ENCODE data around the gene PCBP3.

DNA sequence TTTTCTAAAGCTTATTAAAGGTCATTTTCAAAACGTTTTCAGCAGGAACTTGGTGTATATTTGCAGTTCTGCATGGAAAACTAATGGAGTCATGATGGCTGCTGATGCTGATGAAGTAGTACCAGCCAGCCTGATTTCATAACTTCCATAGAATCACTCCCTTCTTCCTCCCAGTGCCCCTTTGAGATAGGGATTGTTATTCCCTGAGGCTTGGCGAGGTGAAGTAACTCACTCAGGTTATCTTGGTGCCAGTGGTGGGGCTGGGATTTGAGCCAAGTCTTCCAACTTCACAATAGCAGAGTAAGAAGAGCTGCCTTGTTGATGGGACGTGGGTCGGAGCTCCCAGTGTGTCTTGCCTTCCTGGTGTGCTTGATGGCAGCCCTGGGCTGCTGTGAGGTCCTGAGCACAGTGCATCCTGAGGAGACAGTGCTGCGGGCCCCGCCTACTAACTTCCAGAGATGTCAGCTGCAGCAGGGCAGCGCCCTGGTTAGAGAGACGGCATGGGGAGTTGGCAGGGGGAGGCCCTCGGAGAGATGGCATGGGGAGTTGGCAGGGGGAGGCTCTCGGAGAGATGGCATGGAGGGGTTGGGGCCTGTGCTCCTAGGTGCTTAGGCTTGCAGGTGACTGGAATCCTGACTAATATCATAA is 92.6 kb downstream of the PCBP3 start:
- TF ChIP-seq, protein P1, sequence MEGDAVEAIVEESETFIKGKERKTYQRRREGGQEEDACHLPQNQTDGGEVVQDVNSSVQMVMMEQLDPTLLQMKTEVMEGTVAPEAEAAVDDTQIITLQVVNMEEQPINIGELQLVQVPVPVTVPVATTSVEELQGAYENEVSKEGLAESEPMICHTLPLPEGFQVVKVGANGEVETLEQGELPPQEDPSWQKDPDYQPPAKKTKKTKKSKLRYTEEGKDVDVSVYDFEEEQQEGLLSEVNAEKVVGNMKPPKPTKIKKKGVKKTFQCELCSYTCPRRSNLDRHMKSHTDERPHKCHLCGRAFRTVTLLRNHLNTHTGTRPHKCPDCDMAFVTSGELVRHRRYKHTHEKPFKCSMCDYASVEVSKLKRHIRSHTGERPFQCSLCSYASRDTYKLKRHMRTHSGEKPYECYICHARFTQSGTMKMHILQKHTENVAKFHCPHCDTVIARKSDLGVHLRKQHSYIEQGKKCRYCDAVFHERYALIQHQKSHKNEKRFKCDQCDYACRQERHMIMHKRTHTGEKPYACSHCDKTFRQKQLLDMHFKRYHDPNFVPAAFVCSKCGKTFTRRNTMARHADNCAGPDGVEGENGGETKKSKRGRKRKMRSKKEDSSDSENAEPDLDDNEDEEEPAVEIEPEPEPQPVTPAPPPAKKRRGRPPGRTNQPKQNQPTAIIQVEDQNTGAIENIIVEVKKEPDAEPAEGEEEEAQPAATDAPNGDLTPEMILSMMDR (IDR thresholded peaks at IDR 0.05; ENCODE audit: low read depth, low read length) = no peak
- TF ChIP-seq POLR2A (IDR thresholded peaks at IDR 0.05; ENCODE audit: extremely low read depth, insufficient read length) = no peak
